H9 (cell line): Measurements from ENCODE around the gene DIAPH2. TPM values are rescaled to one million over a fixed set of nuclear protein-coding genes. Genes with fewer than 3 reads are reported as not detected.

ENCODE experiments used
- DNase-seq: peaks from one replicate; pipeline ENCODE4 v3.0.0-alpha.2; 2017
- H2AFZ ChIP-seq: one replicate; pipeline ENCODE4 v1.6.1; 2013; ENCODE audit warnings: mild to moderate bottlenecking, low read length, control low read depth, moderate library complexity
- H2AK5ac ChIP-seq: 2 replicates; pipeline ENCODE4 v1.6.1; 2013; ENCODE audit warnings: low read length, control low read depth, mixed read lengths; ENCODE audit not compliant: insufficient read length
- H2BK120ac ChIP-seq: one replicate; pipeline ENCODE4 v1.6.1; 2013; ENCODE audit warnings: low read depth, mild to moderate bottlenecking, low read length, control low read depth, inconsistent platforms; ENCODE audit not compliant: poor library complexity, severe bottlenecking
- H2BK12ac ChIP-seq: 2 replicates; pipeline ENCODE4 v1.6.1; 2013; ENCODE audit warnings: low read length, control low read depth, mixed read lengths, low read depth; ENCODE audit not compliant: insufficient read length
- H2BK15ac ChIP-seq: 2 replicates; pipeline ENCODE4 v1.6.1; 2013; ENCODE audit warnings: low read depth, low read length, control low read depth
- H2BK20ac ChIP-seq: one replicate; pipeline ENCODE4 v1.6.1; 2013; ENCODE audit warnings: low read depth, mild to moderate bottlenecking, low read length, control low read depth, inconsistent platforms; ENCODE audit not compliant: poor library complexity, severe bottlenecking
- H2BK5ac ChIP-seq: 2 replicates; pipeline ENCODE4 v1.6.1; 2013; ENCODE audit warnings: low read length, control low read depth, mixed read lengths; ENCODE audit not compliant: insufficient read length
- H3K14ac ChIP-seq: 2 replicates; pipeline ENCODE4 v1.6.1; 2013; ENCODE audit warnings: low read length, control low read depth; ENCODE audit not compliant: insufficient read depth
- H3K18ac ChIP-seq: 2 replicates; pipeline ENCODE4 v1.6.1; 2013; ENCODE audit warnings: low read depth, mild to moderate bottlenecking, mixed read lengths, low read length, control low read depth; ENCODE audit not compliant: insufficient read length
- H3K23ac ChIP-seq: 2 replicates; pipeline ENCODE4 v1.6.1; 2013; ENCODE audit warnings: low read length, control low read depth, mixed read lengths, low read depth; ENCODE audit not compliant: insufficient read length
- H3K23me2 ChIP-seq: 2 replicates; pipeline ENCODE4 v1.6.1; 2013; ENCODE audit warnings: low read depth, mild to moderate bottlenecking, mixed read lengths, low read length, control low read depth; ENCODE audit not compliant: insufficient read length, poor library complexity, severe bottlenecking
- H3K27ac ChIP-seq: 2 replicates; pipeline ENCODE4 v1.5.1; 2013; ENCODE audit warnings: low read length, control low read depth, mixed read lengths, low read depth; ENCODE audit not compliant: insufficient read length
- H3K27me3 ChIP-seq: 2 replicates; pipeline ENCODE4 v1.6.1; 2013; ENCODE audit warnings: low read length, control low read depth, inconsistent platforms; ENCODE audit not compliant: insufficient read depth
- H3K4ac ChIP-seq: 2 replicates; pipeline ENCODE4 v1.6.1; 2013; ENCODE audit warnings: low read depth, mild to moderate bottlenecking, control low read depth, inconsistent platforms, low read length, moderate library complexity
- H3K4me1 ChIP-seq: 2 replicates; pipeline ENCODE4 v1.6.1; 2013; ENCODE audit warnings: low read length, control low read depth, inconsistent platforms; ENCODE audit not compliant: insufficient read depth
- H3K4me2 ChIP-seq: 2 replicates; pipeline ENCODE4 v1.6.1; 2013; ENCODE audit warnings: low read length, control low read depth, mixed read lengths; ENCODE audit not compliant: insufficient read length, insufficient read depth
- H3K56ac ChIP-seq: 2 replicates; pipeline ENCODE4 v1.6.1; 2013; ENCODE audit warnings: low read depth, mild to moderate bottlenecking, mixed read lengths, low read length, control low read depth; ENCODE audit not compliant: insufficient read length
- H3K79me1 ChIP-seq: 2 replicates; pipeline ENCODE4 v1.6.1; 2013; ENCODE audit warnings: low read depth, mild to moderate bottlenecking, moderate library complexity, low read length, control low read depth, inconsistent platforms; ENCODE audit not compliant: insufficient read depth, poor library complexity, severe bottlenecking
- H3K79me2 ChIP-seq: 2 replicates; pipeline ENCODE4 v1.6.1; 2013; ENCODE audit warnings: low read length, control low read depth, inconsistent platforms; ENCODE audit not compliant: insufficient read depth
- H3K9ac ChIP-seq: 2 replicates; pipeline ENCODE4 v1.6.1; 2013; ENCODE audit warnings: low read length, control low read depth, mixed read lengths; ENCODE audit not compliant: insufficient read length; ENCODE audit errors: extremely low read depth
- H3K9me3 ChIP-seq: one replicate; pipeline ENCODE4 v1.6.1; 2013; ENCODE audit warnings: low read depth, low read length, inconsistent platforms; ENCODE audit not compliant: control insufficient read depth
- H3T11ph ChIP-seq: one replicate; pipeline ENCODE4 v1.6.1; 2013; ENCODE audit warnings: mild to moderate bottlenecking, low read length, control low read depth, inconsistent platforms
- H4K20me1 ChIP-seq: one replicate; pipeline ENCODE4 v1.6.1; 2013; ENCODE audit not compliant: control insufficient read depth, insufficient read length, insufficient read depth
- H4K5ac ChIP-seq: 2 replicates; pipeline ENCODE4 v1.6.1; 2013; ENCODE audit warnings: low read depth, mild to moderate bottlenecking, mixed read lengths, low read length, control low read depth; ENCODE audit not compliant: insufficient read length
- H4K8ac ChIP-seq: replicated peaks from 2 replicates; pipeline ENCODE4 v1.6.1; 2013; ENCODE audit warnings: low read length, control low read depth, mixed read lengths, low read depth; ENCODE audit not compliant: insufficient read length
- H4K91ac ChIP-seq: 2 replicates; pipeline ENCODE4 v1.6.1; 2013; ENCODE audit warnings: low read depth, mild to moderate bottlenecking, moderate library complexity, mixed read lengths, low read length, control low read depth; ENCODE audit not compliant: insufficient read length
- H3K27ac Mint-ChIP-seq, 3 experiments: 2 replicates in 2 of 3; 3 replicates in 1 of 3; pipeline ENCODE4 v1.8.0; 2020 to 2021; ENCODE audit warnings: mixed read lengths in 3 of 3, mild to moderate bottlenecking in 1 of 3, moderate library complexity in 1 of 3
- H3K27me3 Mint-ChIP-seq: 2 replicates; pipeline ENCODE4 v1.8.0; 2021; ENCODE audit warnings: low read depth, mild to moderate bottlenecking, moderate library complexity, mixed read lengths
- H3K36me3 Mint-ChIP-seq, 3 experiments: 2 replicates in 2 of 3; 3 replicates in 1 of 3; pipeline ENCODE4 v1.8.0; 2020 to 2021; ENCODE audit warnings: low read depth in 3 of 3, mixed read lengths in 3 of 3; ENCODE audit not compliant: insufficient read depth in 1 of 3
- H3K4me1 Mint-ChIP-seq, 2 experiments: 2 replicates each; pipeline ENCODE4 v1.8.0; 2020; ENCODE audit warnings: mixed read lengths in 2 of 2
- H3K4me3 Mint-ChIP-seq, 2 experiments: 2 replicates in 1 of 2; 3 replicates in 1 of 2; pipeline ENCODE4 v1.8.0; 2020 to 2021; ENCODE audit warnings: mild to moderate bottlenecking in 2 of 2, mixed read lengths in 2 of 2, moderate library complexity in 1 of 2
- H3K9me3 Mint-ChIP-seq, 2 experiments: 2 replicates in 1 of 2; 3 replicates in 1 of 2; pipeline ENCODE4 v1.8.0; 2020; ENCODE audit warnings: mild to moderate bottlenecking in 2 of 2, mixed read lengths in 2 of 2, moderate library complexity in 1 of 2
- CTCF ChIP-seq: fragments of 200-600 bp; sonication (generic); conservative IDR thresholded peaks from 3 replicates; pipeline ENCODE4 v1.8.0; 2021; ENCODE audit warnings: antibody characterized with exemption, mild to moderate bottlenecking
- WGBS: extraction: QIAGEN DNeasy Blood & Tissue Kit; methylation state at CpG from one replicate; pipeline ENCODE4 v1.1.7; 2013; ENCODE audit warnings: missing lambda C conversion rate, low lambda C conversion rate, mixed read lengths; ENCODE audit not compliant: insufficient read length; ENCODE audit errors: extremely low coverage; 5-methylcytosine and 5-hydroxymethylcytosine counted together
- total RNA-seq: library from RNA; stranded (reverse); gene quantifications from 2 replicates; pipeline ENCODE4 v1.2.1, GENCODE V29; 2021

Gene DIAPH2
- total RNA-seq, 1 experiment from 2014 or later: 45.4 TPM

GRCh38 chrX:97398030-97398551 is 713.4 kb downstream of the DIAPH2 start:
- Histone ChIP-seq H2BK20ac (no peak overlapping the region), H3K4ac (no peak overlapping the region), H4K8ac (no peak overlapping the region), H2AK5ac (no peak overlapping the region), H2AFZ (no peak overlapping the region), H3K14ac (no peak overlapping the region), H4K5ac (no peak overlapping the region), H3K9ac (no peak overlapping the region), H2BK120ac (no peak overlapping the region), H3K56ac (no peak overlapping the region), H4K91ac (no peak overlapping the region), H3K79me2 (peaks cover 3% of the 10 kb centered on the region; the same call in 1 of the 2 replicates), H2BK12ac (no peak overlapping the region), H3K27me3 (no peaks in the 10 kb centered on the region), H3K23ac (no peak overlapping the region), H3K9me3 (no peaks in the 10 kb centered on the region), H3K18ac (no peak overlapping the region), H3T11ph (no peak overlapping the region), H3K4me1 (no peaks in the 10 kb centered on the region; the same call in 1 of the 2 replicates), H4K20me1 (no peaks in the 10 kb centered on the region), H3K4me2 (no peak overlapping the region), H3K27ac (no peak overlapping the region), H3K79me1 (peaks cover 3% of the 10 kb centered on the region), H2BK15ac (no peak overlapping the region), H3K23me2 (no peaks in the 10 kb centered on the region), H2BK5ac (no peak overlapping the region)
- Mint-ChIP-seq H3K4me1 (peaks cover 42 to 44% of the 10 kb centered on the region in 2 experiments), H3K9me3 (no peaks in the 10 kb centered on the region), H3K4me3 (no peak overlapping the region), H3K27me3 (no peaks in the 10 kb centered on the region), H3K27ac (peak overlapping the region; percentile 8 to 93 (median 28)), H3K36me3 (peaks cover 3 to 51% (median 40%) of the 10 kb centered on the region in 3 experiments; a peak in 6 of 7 replicates)
- DNase-seq: no peak
- no peak for TF ChIP-seq CTCF
- WGBS: no CpG with 5 or more reads among the region's 3 CpGs
